ENCODE data around the gene CEP41.

GRCh38 chr7:130435311-130435854, 5.4 kb downstream of the CEP41 start:
- TF ChIP-seq, protein P1, sequence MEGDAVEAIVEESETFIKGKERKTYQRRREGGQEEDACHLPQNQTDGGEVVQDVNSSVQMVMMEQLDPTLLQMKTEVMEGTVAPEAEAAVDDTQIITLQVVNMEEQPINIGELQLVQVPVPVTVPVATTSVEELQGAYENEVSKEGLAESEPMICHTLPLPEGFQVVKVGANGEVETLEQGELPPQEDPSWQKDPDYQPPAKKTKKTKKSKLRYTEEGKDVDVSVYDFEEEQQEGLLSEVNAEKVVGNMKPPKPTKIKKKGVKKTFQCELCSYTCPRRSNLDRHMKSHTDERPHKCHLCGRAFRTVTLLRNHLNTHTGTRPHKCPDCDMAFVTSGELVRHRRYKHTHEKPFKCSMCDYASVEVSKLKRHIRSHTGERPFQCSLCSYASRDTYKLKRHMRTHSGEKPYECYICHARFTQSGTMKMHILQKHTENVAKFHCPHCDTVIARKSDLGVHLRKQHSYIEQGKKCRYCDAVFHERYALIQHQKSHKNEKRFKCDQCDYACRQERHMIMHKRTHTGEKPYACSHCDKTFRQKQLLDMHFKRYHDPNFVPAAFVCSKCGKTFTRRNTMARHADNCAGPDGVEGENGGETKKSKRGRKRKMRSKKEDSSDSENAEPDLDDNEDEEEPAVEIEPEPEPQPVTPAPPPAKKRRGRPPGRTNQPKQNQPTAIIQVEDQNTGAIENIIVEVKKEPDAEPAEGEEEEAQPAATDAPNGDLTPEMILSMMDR (IDR thresholded peaks at IDR 0.05; ENCODE audit: low read depth, low read length, missing input control): no peak
- TF ChIP-seq ZBTB33 (IDR thresholded peaks at IDR 0.05) (no peak), EGR1 (IDR thresholded peaks at IDR 0.05; ENCODE audit: low read depth in 2 of 2) (no peak)
- TF ChIP-seq, protein P2, sequence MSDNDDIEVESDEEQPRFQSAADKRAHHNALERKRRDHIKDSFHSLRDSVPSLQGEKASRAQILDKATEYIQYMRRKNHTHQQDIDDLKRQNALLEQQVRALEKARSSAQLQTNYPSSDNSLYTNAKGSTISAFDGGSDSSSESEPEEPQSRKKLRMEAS (IDR thresholded peaks at IDR 0.05): no peak
